HPDE6-E6E7 (cell line): ENCODE results near the gene GPR68.
"Not testable (repeated sequence)": the region's sequence is repeated elsewhere in the genome, so short reads cannot be mapped to it uniquely, and the experiment has no call there.

Source experiments
- DNase-seq: peaks from one replicate; pipeline ENCODE4 v3.0.0; 2011; ENCODE audit warnings: missing footprints; ENCODE audit errors: extremely low spot score

Gene GPR68

GRCh38 chr14:91252871-91253794 lies 8.6 kb upstream of the GPR68 start:
- DNase-seq = no peak

- no peak for DNase-seq
Measured at GRCh38 chr14:91250912-91251311, 6.4 kb upstream of the GPR68 start.

- no peak for DNase-seq
Measured at GRCh38 chr14:91249841-91250616, 5.5 kb upstream of the GPR68 start.

- DNase-seq = no peak
Measured at GRCh38 chr14:91246051-91246852, 1.7 kb upstream of the GPR68 start.

GRCh38 chr14:91245616-91246015 lies 1.1 kb upstream of the GPR68 start:
- not testable (repeated sequence) for DNase-seq

GRCh38 chr14:91245029-91245428 lies 525 bp upstream of the GPR68 start:
- no peak for DNase-seq

- DNase-seq = no peak
Measured at GRCh38 chr14:91243074-91243471, 1.4 kb downstream of the GPR68 start.

GRCh38 chr14:91242635-91243034 lies 1.9 kb downstream of the GPR68 start:
- no peak for DNase-seq

- DNase-seq = no peak
Measured at GRCh38 chr14:91241863-91242262, 2.6 kb downstream of the GPR68 start.

GRCh38 chr14:91238661-91239060 lies 5.8 kb downstream of the GPR68 start:
- no peak for DNase-seq

- DNase-seq = no peak
Measured at GRCh38 chr14:91238085-91238484, 6.4 kb downstream of the GPR68 start.

- DNase-seq = no peak
Measured at GRCh38 chr14:91237219-91237618, 7.3 kb downstream of the GPR68 start.

GRCh38 chr14:91235841-91236240 lies 8.7 kb downstream of the GPR68 start:
- DNase-seq = no peak

- DNase-seq = no peak
Measured at GRCh38 chr14:91234791-91235114, 9.8 kb downstream of the GPR68 start.

GRCh38 chr14:91233936-91234790 lies 10.3 kb downstream of the GPR68 start:
- DNase-seq = no peak

GRCh38 chr14:91232603-91233002 lies 11.9 kb downstream of the GPR68 start:
- no peak for DNase-seq

- DNase-seq = no peak
Measured at GRCh38 chr14:91232052-91232451, 12.5 kb downstream of the GPR68 start.

GRCh38 chr14:91231446-91231845 lies 13.1 kb downstream of the GPR68 start:
- no peak for DNase-seq

- DNase-seq = no peak
Measured at GRCh38 chr14:91230397-91231035, 14.0 kb downstream of the GPR68 start.

GRCh38 chr14:91229743-91230200 lies 14.7 kb downstream of the GPR68 start:
- DNase-seq = no peak

GRCh38 chr14:91229005-91229382 lies 15.5 kb downstream of the GPR68 start:
- no peak for DNase-seq
